Skeletal muscle tissue (tissue), 4 donors: ENCODE data around the gene CASQ1. TPM values are rescaled to one million over a fixed set of nuclear protein-coding genes. Genes with fewer than 3 reads are reported as not detected.
A peak's percentile ranks its signal among the peaks of the same experiment; 100 is the strongest.

ENCODE experiments used
- H3K27ac ChIP-seq: one replicate; pipeline ENCODE4 v1.7.0; 2013; ENCODE audit warnings: mild to moderate bottlenecking, low read depth, low read length, inconsistent platforms
- H3K27me3 ChIP-seq, 3 donors: one replicate each; pipeline ENCODE4 v1.7.0; 2013; ENCODE audit warnings: low read length in 3 of 3; ENCODE audit not compliant: control insufficient read depth in 3 of 3, insufficient read depth in 3 of 3
- H3K36me3 ChIP-seq, 3 donors: one replicate each; pipeline ENCODE4 v1.7.0; 2013; ENCODE audit warnings: low read length in 3 of 3; ENCODE audit not compliant: control insufficient read depth in 3 of 3, insufficient read depth in 3 of 3
- H3K4me1 ChIP-seq, 3 donors: one replicate each; pipeline ENCODE4 v1.7.0; 2013; ENCODE audit warnings: low read length in 3 of 3, mild to moderate bottlenecking in 3 of 3; ENCODE audit not compliant: control insufficient read depth in 3 of 3, insufficient read depth in 3 of 3
- H3K4me3 ChIP-seq, 3 donors: one replicate each; pipeline ENCODE4 v1.7.0; 2013; ENCODE audit warnings: low read length in 3 of 3
- H3K9ac ChIP-seq, 3 donors: one replicate each; pipeline ENCODE4 v1.7.0; 2013; ENCODE audit warnings: low read length in 3 of 3, mild to moderate bottlenecking in 3 of 3, moderate library complexity in 2 of 3, low read depth in 1 of 3
- H3K9me3 ChIP-seq, 3 donors: one replicate each; pipeline ENCODE4 v1.7.0; 2013; ENCODE audit warnings: low read length in 3 of 3; ENCODE audit not compliant: control insufficient read depth in 3 of 3
- total RNA-seq: library from RNA; depleted of rRNA; stranded (reverse); fragments of >200 nt; gene quantifications from one replicate; pipeline ENCODE4 v1.2.3, GENCODE V29; 2014
- donor health status: Osteomylitis.

The CASQ1 gene
- total RNA-seq, 1 donor from 2014 or later, result 616 TPM

- Histone ChIP-seq H3K9ac (no peak overlapping the region), H3K27ac (no peak overlapping the region), H3K9me3 (no peaks in the 10 kb centered on the region), H3K36me3 (no peaks in the 10 kb centered on the region), H3K4me3 (no peak overlapping the region), H3K4me1 (peaks cover 0 to 2% (median under 1%) of the 10 kb centered on the region in 3 donors), H3K27me3 (no peaks in the 10 kb centered on the region)
Observed at GRCh38 chr1:160157174-160157573, 33.2 kb upstream of the CASQ1 start.

- no peak overlapping the region for H3K9ac ChIP-seq
- H3K9me3 ChIP-seq, result no peaks in the 10 kb centered on the region
Observed at GRCh38 chr1:160158031-160158430, 32.3 kb upstream of the CASQ1 start.

DNA sequence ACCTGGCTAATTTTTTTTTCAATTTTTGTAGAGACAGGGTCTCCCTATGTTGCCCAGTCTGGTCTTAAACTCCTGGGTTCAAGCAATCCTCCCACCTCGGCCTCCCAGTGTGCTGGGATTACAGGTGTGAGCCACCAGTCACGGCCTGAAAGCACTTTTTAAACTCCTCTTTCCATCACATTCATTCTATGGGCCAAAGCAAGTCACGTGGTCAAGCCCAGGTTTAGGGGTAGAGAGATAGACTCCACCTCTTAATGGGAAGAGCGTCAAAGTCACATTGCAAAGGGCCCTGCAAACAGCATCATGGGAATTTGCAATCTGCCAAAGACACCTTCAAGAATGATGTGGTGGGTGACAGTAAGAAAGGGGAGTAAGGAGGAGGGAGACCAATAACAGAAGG lies 31.8 kb upstream of the CASQ1 start:
- Histone ChIP-seq H3K9me3 (no peaks in the 10 kb centered on the region), H3K4me1 (peaks cover 0 to 12% (median 4%) of the 10 kb centered on the region in 3 donors), H3K36me3 (no peaks in the 10 kb centered on the region), H3K9ac (no peak overlapping the region), H3K27ac (no peak overlapping the region), H3K4me3 (no peak overlapping the region), H3K27me3 (no peaks in the 10 kb centered on the region)

More at GRCh38 chr1:160158031-160158430, 32.3 kb upstream of the CASQ1 start:
- Histone ChIP-seq H3K27ac (no peak overlapping the region), H3K36me3 (no peaks in the 10 kb centered on the region), H3K4me1 (peaks cover 0 to 8% (median 4%) of the 10 kb centered on the region in 3 donors), H3K27me3 (no peaks in the 10 kb centered on the region), H3K4me3 (no peak overlapping the region)

DNA sequence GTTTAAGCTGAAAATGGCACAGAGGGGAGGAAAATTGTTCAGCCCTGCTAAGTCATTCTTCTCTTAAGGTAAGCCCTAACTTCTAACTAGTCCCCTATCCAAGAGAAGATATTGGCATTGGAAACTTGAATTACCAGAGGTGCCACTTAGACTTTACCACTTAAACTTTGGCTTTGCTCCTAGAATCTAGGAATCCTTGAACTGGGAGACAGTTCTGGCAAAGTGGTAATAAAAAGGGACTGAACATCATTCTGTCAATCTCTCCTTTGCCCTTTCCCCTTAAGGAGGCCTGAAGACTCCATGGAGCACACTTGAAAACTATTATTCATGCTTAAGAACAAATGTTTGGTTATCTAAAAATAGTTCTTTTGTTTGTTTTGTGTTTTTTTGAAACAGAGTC lies 30.5 kb upstream of the CASQ1 start:
- H3K9ac ChIP-seq, result no peak overlapping the region

GRCh38 chr1:160161965-160162705 lies 28.2 kb upstream of the CASQ1 start:
- H3K27me3 ChIP-seq, result no peaks in the 10 kb centered on the region
- H3K27ac ChIP-seq, result no peak overlapping the region
- peak overlapping the region in 1 of 3 donors; percentile 11 for H3K9ac ChIP-seq
- no peak overlapping the region for H3K4me3 ChIP-seq
- H3K36me3 ChIP-seq, result no peaks in the 10 kb centered on the region
- H3K9me3 ChIP-seq, result no peaks in the 10 kb centered on the region
- peaks cover 0 to 12% (median 4%) of the 10 kb centered on the region in 3 donors for H3K4me1 ChIP-seq

More for the DNA sequence above, 30.5 kb upstream of the CASQ1 start:
- Histone ChIP-seq H3K27ac (no peak overlapping the region), H3K27me3 (no peaks in the 10 kb centered on the region), H3K9me3 (no peaks in the 10 kb centered on the region), H3K4me1 (peaks cover 0 to 12% (median 4%) of the 10 kb centered on the region in 3 donors), H3K4me3 (no peak overlapping the region), H3K36me3 (no peaks in the 10 kb centered on the region)

DNA sequence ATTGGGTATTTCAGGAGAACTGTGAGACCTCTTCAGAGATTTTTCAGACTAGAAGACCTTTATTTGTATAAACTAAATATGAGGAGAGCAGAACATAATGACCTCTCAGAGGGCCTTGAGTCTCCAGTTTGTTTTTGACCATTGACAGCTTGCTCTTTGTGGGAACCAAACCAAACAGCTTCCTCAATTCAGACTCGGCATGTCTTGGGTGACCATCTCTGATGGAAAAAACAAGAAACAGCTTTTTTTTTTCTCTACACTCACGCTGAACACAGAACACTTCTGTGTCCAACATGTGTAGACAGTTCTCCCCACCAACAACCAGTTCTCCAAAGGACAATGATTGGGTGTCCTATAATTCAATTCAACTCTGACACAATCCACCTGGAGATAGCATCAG lies 27.4 kb upstream of the CASQ1 start:
- H3K27ac ChIP-seq, result no peak overlapping the region
- no peak overlapping the region for H3K9ac ChIP-seq
- H3K4me1 ChIP-seq, result peaks cover 2 to 20% (median 12%) of the 10 kb centered on the region in 3 donors
- no peak overlapping the region for H3K4me3 ChIP-seq
- H3K27me3 ChIP-seq, result no peaks in the 10 kb centered on the region
- H3K36me3 ChIP-seq, result no peaks in the 10 kb centered on the region
- no peaks in the 10 kb centered on the region for H3K9me3 ChIP-seq

DNA sequence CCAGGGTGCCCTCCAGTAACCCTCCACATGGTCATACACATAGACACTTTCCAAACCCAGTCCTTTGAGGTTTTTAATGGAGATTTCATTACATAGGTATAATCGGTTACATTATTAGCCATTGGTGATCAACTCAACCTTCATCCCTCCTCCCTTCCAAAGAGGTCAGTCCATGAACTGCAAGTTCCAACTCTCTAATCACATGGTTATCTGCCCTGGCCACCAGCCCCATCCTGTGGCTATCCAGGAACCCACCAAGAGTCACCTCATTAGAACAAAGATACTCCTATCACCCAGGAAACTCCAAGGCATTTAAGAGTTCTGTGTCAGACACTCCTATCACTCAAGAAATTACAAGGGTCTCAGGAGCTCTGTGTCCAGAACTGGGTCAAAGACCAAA lies 26.8 kb upstream of the CASQ1 start:
- H3K9ac ChIP-seq, result no peak overlapping the region

DNA sequence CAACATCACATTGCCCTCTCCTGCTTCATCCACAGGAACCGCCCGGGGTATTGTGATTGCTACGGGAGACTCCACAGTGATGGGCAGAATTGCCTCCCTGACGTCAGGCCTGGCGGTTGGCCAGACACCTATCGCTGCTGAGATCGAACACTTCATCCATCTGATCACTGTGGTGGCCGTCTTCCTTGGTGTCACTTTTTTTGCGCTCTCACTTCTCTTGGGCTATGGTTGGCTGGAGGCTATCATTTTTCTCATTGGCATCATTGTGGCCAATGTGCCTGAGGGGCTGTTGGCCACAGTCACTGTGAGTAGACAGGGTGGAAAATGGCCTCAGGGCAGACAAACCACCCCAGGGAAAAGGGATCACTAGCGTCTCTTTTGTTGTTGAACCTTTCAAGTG lies 26.3 kb upstream of the CASQ1 start:
- no peaks in the 10 kb centered on the region for H3K9me3 ChIP-seq
- H3K27me3 ChIP-seq, result no peaks in the 10 kb centered on the region
- H3K9ac ChIP-seq, result no peak overlapping the region
- H3K4me3 ChIP-seq, result no peak overlapping the region
- H3K4me1 ChIP-seq, result peaks cover 3 to 27% (median 18%) of the 10 kb centered on the region in 3 donors
- H3K36me3 ChIP-seq, result no peaks in the 10 kb centered on the region
- H3K27ac ChIP-seq, result no peak overlapping the region

More for the DNA sequence above, 26.8 kb upstream of the CASQ1 start:
- Histone ChIP-seq H3K9me3 (no peaks in the 10 kb centered on the region), H3K36me3 (no peaks in the 10 kb centered on the region), H3K4me1 (peaks cover 3 to 22% (median 16%) of the 10 kb centered on the region in 3 donors), H3K27ac (no peak overlapping the region), H3K27me3 (no peaks in the 10 kb centered on the region), H3K4me3 (no peak overlapping the region)

- Histone ChIP-seq H3K27ac (no peak overlapping the region), H3K4me3 (no peak overlapping the region), H3K4me1 (peaks cover 6 to 34% (median 27%) of the 10 kb centered on the region in 3 donors), H3K27me3 (no peaks in the 10 kb centered on the region), H3K36me3 (no peaks in the 10 kb centered on the region), H3K9ac (no peak overlapping the region), H3K9me3 (no peaks in the 10 kb centered on the region)
Observed at GRCh38 chr1:160166166-160166868, 24.1 kb upstream of the CASQ1 start.

GRCh38 chr1:160167056-160167455 lies 23.3 kb upstream of the CASQ1 start:
- H3K36me3 ChIP-seq, result no peaks in the 10 kb centered on the region

More at GRCh38 chr1:160167056-160167455, 23.3 kb upstream of the CASQ1 start:
- Histone ChIP-seq H3K27me3 (no peaks in the 10 kb centered on the region), H3K9ac (no peak overlapping the region), H3K9me3 (no peaks in the 10 kb centered on the region), H3K27ac (no peak overlapping the region), H3K4me1 (peaks cover 6 to 34% (median 27%) of the 10 kb centered on the region in 3 donors), H3K4me3 (no peak overlapping the region)
